ENCODE results near the gene SLC9A1. TPM values are rescaled to one million over a fixed set of nuclear protein-coding genes. Genes with fewer than 3 reads are reported as not detected.

SLC9A1 gene
- total RNA-seq, 1 experiment from 2014 or later: 22.5 TPM

GRCh38 chr1:27070390-27071048, 84.4 kb downstream of the SLC9A1 start:
- Mint-ChIP-seq H3K27me3 (ENCODE audit: low read depth) (no peaks in the 10 kb centered on the region), H3K27ac (no peak overlapping the region), H3K9me3 (peaks cover 5% of the 10 kb centered on the region), H3K4me3 (no peak overlapping the region), H3K36me3 (no peaks in the 10 kb centered on the region; the same call in 1 of the 2 replicates), H3K4me1 (peaks cover 15% of the 10 kb centered on the region)
- DNase-seq (ENCODE audit: low spot score) (peak; percentile 57), ATAC-seq (peak; percentile 83)
- CTCF ChIA-PET: interaction anchor here (0.6 to 6.9 kb wide), 35 partner anchors 10 to 690 kb away, joined by 3 to 218 read pairs (median 4); partner anchors contain the start of genes SLC9A1, TENT5B, TRNP1 and WDTC1
- POLR2A ChIA-PET: interaction anchor here (0.5 to 1.9 kb wide), 6 partner anchors 9 to 84 kb away, joined by 3 to 6 read pairs (median 4); partner anchors contain the start of genes SLC9A1 and TENT5B
- TF ChIP-seq USF1 (CRISPR knock-in tag; IDR thresholded peaks at IDR 0.05): peak; percentile 86
- peak; percentile 13; the same call in 1 of the 2 replicates for TF ChIP-seq FOXP1 (CRISPR knock-in tag; IDR thresholded peaks at IDR 0.05; ENCODE audit: borderline replicate concordance)
- peak; percentile 68 for TF ChIP-seq ESRRA (CRISPR knock-in tag; IDR thresholded peaks at IDR 0.05; ENCODE audit: borderline replicate concordance)
- peak; percentile 87 for TF ChIP-seq USF2 (CRISPR knock-in tag; IDR thresholded peaks at IDR 0.05)
- TF ChIP-seq ETV6 (CRISPR knock-in tag; IDR thresholded peaks at IDR 0.05): no peak
- TF ChIP-seq MAX (CRISPR knock-in tag; IDR thresholded peaks at IDR 0.05): peak; percentile 59
- TF ChIP-seq TCF7 (CRISPR knock-in tag; IDR thresholded peaks at IDR 0.05; ENCODE audit: low read depth): no peak
- 0 out of 2 replicates have a peak, but pooled peaks have one; percentile 12 for TF ChIP-seq FOXK1 (CRISPR knock-in tag; IDR thresholded peaks at IDR 0.05)
- TF ChIP-seq RORB (CRISPR knock-in tag; IDR thresholded peaks at IDR 0.05): no peak
- TF ChIP-seq IRF2 (CRISPR knock-in tag; IDR thresholded peaks at IDR 0.05; ENCODE audit: borderline replicate concordance, low read depth): no peak
- TF ChIP-seq MLX (CRISPR knock-in tag; IDR thresholded peaks at IDR 0.05): no peak
- TF ChIP-seq NFE2L1 (CRISPR knock-in tag; IDR thresholded peaks at IDR 0.05): no peak
- TF ChIP-seq SP1 (CRISPR knock-in tag; conservative IDR thresholded peaks at IDR 0.05): no peak

GRCh38 chr1:27068922-27069321, 86.0 kb downstream of the SLC9A1 start:
- Mint-ChIP-seq H3K4me1 (peaks cover 15% of the 10 kb centered on the region), H3K36me3 (no peaks in the 10 kb centered on the region; the same call in none of the 2 replicates), H3K4me3 (no peak overlapping the region), H3K27me3 (ENCODE audit: low read depth) (no peaks in the 10 kb centered on the region), H3K27ac (no peak overlapping the region), H3K9me3 (peaks cover 5% of the 10 kb centered on the region)
- CTCF ChIA-PET: interaction anchor here (6.9 kb wide), 1 partner anchor 24 kb away, joined by 218 read pairs; no protein-coding TSS in a partner anchor
- POLR2A ChIA-PET: interaction anchor here (1.1 kb wide), 1 partner anchor 21 kb away, joined by 3 read pairs; no protein-coding TSS in a partner anchor
- DNase-seq (ENCODE audit: low spot score): no peak
- TF ChIP-seq MYBL2 (CRISPR knock-in tag; IDR thresholded peaks at IDR 0.05) (no peak), SMAD3 (CRISPR knock-in tag; IDR thresholded peaks at IDR 0.05; ENCODE audit: borderline replicate concordance) (no peak), AR (CRISPR knock-in tag; IDR thresholded peaks at IDR 0.05) (no peak), ZNF121 (CRISPR knock-in tag; IDR thresholded peaks at IDR 0.05) (peak; percentile 73), ZNF512 (CRISPR knock-in tag; IDR thresholded peaks at IDR 0.05; ENCODE audit: borderline replicate concordance) (no peak)
- no peak for ATAC-seq
